RWPE1 (cell line): ENCODE results near the gene NRARP.
A peak's percentile ranks its signal among the peaks of the same experiment; 100 is the strongest.

ENCODE experiments used
- CTCF ChIA-PET: fragments of 350-600 bp; sonication (Branson Sonifier 250); formaldehyde crosslinking; extraction: SDS; loops from one replicate; lab custom pipeline; 2021; lab: Yijun Ruan, JAX
- POLR2A ChIA-PET: fragments of 400-600 bp; formaldehyde crosslinking; extraction: SDS; loops from one replicate; lab custom pipeline; 2020; ENCODE audit warnings: antibody characterized with exemption; ENCODE audit not compliant: low non-redundant PET; lab: Yijun Ruan, JAX
- DNase-seq: peaks from one replicate; pipeline ENCODE4 v3.0.0; 2012; ENCODE audit warnings: low spot score
- H3K27ac ChIP-seq: fragments of 450-650 bp; 2 replicates; pipeline ENCODE4 v1.5.1; 2017
- CTCF ChIP-seq: fragments of 450-650 bp; conservative IDR thresholded peaks from 2 replicates; pipeline ENCODE4 v1.5.1; 2017; ENCODE audit warnings: low read depth, mild to moderate bottlenecking

NRARP gene

GRCh38 chr9:137281345-137282116, 20.5 kb downstream of the NRARP start:
- peak overlapping the region; percentile 94 for H3K27ac ChIP-seq
- CTCF ChIA-PET: interaction anchor here (0.6 to 1.3 kb wide), 3 partner anchors 21 to 253 kb away, joined by 3 read pairs; partner anchors contain the start of gene NRARP
- DNase-seq: no peak
- TF ChIP-seq CTCF: no peak
- POLR2A ChIA-PET: no interaction called here

- ChIA-PET POLR2A (interaction anchor here (0.6 kb wide), 1 partner anchor 21 kb away, joined by 5 read pairs; the partner anchor contains the start of gene NRARP), CTCF (interaction anchor here (0.6 kb wide), 1 partner anchor 9 kb away, joined by 4 read pairs; no protein-coding TSS in a partner anchor)
- DNase-seq: no peak
- H3K27ac ChIP-seq: peak overlapping the region; percentile 94
- TF ChIP-seq CTCF: no peak
These were observed 21.4 kb downstream of the NRARP start for GRCh38 chr9:137280474-137281344.

DNA sequence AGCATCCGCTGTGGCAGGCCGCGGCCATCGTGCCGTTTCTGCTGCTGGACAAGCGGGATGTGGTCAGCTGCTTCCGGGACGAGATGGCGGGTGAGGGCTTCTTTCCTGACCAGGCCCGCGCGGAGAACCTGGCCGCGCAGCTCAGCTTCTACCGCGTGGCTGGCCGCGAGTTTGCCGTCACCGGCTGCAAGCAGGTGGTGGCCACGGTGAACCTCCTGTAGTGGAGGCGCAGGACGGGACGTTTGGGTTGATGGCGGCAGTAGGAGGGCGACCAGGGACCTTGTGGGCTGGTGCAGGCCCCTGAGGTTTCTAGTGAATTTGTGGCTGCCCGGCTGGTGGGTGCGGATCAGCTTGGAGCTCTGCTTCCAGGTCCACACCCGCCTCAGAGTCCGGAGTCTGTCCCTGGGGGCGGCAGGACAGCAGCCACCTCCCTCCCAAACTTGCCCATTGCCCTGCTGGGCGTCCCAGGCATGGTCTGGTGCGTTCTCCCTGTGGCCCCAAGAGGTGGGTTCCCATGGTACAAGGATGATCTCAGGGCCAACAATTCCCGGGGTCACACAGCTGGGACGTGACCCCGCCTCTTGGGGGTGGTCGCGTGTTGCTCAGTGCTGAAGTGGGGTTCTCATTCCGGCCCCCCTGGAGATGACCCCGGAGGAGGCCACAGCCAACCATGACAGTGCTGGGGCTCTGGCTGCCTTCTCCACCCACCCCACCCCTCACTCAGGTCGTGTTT, 22.2 kb downstream of the NRARP start:
- TF ChIP-seq CTCF: no peak
- ChIA-PET POLR2A (interaction anchor here (0.6 kb wide), 2 partner anchors 22 to 145 kb away, joined by 3 to 5 read pairs; partner anchors contain the start of gene NRARP), CTCF (interaction anchor here (0.6 kb wide), 1 partner anchor 8 kb away, joined by 4 read pairs; no protein-coding TSS in a partner anchor)
- DNase-seq: no peak
- peak overlapping the region; percentile 94 for H3K27ac ChIP-seq

DNA sequence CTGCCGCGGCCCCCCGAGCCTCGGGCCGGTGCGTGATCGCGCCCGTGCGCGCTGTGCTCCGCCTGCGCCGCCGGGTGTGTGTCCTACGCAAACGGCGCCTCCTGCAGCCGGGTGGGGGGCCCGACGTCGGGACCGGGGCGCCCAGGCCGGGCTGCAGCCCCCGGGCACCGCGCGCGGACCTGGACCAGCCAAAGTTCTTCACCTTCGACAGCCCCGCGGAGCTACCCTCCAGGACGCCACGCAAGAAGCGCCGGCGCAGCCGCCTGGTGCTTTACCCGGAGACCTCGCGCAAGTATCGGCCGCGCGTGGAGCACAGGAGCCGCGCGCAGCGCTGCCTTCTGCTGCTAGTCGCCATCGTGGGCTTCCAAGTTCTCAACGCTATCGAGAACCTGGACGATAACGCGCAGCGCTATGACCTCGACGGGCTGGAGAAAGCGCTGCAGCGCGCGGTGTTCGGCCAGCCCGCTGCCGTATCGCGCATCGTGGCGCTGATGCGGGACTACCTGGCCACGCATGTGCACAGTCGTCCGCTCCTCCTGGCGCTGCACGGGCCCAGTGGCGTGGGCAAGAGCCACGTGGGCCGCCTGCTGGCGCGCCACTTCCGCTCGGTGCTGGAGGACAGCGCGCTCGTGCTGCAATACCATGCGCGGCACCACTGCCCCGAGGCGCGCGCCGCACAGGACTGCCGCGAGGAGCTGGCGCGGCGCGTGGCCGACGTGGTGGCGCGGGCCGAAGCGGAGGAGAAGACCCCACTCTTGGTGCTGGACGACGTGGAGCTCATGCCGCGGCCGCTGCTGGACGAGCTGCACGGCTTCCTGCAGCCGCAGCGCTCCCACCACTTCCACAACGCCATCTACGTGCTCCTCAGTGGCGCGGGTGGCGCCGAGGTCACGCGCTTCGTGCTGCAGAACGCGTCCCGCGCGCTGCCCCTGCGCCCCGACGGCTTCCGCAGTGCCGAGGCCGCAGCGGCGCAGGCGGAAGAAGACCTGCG, 23.1 kb downstream of the NRARP start:
- TF ChIP-seq CTCF: no peak
- ChIA-PET CTCF (no interaction called here), POLR2A (interaction anchor here (0.6 kb wide), 1 partner anchor 146 kb away, joined by 3 read pairs; no protein-coding TSS in a partner anchor)
- DNase-seq: no peak
- H3K27ac ChIP-seq: peak overlapping the region; percentile 94

DNA sequence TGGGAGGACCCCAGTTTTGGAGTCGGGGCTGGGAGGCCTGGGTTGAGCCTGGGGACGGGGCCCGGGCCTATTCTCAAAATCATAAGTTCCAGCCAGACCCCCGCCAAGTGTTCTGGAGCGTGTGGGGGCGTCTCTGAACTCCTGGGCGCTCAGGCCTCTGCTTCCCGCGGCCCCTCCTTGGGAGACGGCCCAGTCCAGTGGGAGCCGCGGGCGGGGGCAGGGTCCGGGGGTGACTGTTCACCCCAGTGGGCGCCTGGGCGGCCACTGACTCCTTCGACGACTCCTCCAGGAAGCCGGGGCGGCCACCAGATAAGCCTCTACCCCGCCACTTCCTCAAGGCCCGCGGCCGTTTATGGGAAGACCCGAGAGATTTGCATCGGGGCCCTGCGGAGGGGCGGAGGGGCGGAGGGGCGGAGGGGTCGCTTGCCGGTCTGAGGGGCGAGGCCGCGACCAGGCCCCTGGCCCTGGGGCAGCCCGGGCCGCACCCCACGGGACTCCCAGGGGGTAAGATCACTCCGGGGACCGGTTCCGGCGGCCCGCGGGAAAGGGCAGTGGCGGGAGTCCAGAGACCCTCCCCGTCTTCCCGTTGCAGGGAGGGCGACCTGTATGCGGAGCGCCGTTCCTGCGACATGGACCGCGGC, 23.9 kb downstream of the NRARP start:
- no peak for DNase-seq
- POLR2A ChIA-PET: interaction anchor here (1.0 to 1.7 kb wide), 5 partner anchors 8 to 37 kb away, joined by 3 to 9 read pairs (median 5); partner anchors contain the start of gene TUBB4B
- peak overlapping the region; percentile 94 for H3K27ac ChIP-seq
- TF ChIP-seq CTCF: no peak
- CTCF ChIA-PET: interaction anchor here (0.6 to 2.2 kb wide), 6 partner anchors 16 to 174 kb away, joined by 3 to 13 read pairs (median 3); partner anchors contain the start of gene NRARP
